Mammary epithelial cell (primary cell): ENCODE data around the gene NTN1.

Experiments
- CTCF ChIP-seq, 2 donors: IDR thresholded peaks in 1 of 2; conservative IDR thresholded peaks in 1 of 2; 2 replicates each; pipeline ENCODE4 v1.5.1; 2011 to 2012; ENCODE audit warnings: inconsistent platforms in 2 of 2, low read length in 2 of 2, mild to moderate bottlenecking in 2 of 2, control low read depth in 1 of 2, low read depth in 1 of 2; ENCODE audit not compliant: insufficient read depth in 1 of 2; ENCODE audit errors: extremely low read depth in 1 of 2
- EZH2 ChIP-seq: IDR thresholded peaks from 2 replicates; pipeline ENCODE4 v1.6.1; 2012; ENCODE audit warnings: low read length, inconsistent platforms, borderline replicate concordance

- no peak for TF ChIP-seq CTCF (conservative IDR thresholded peaks at IDR 0.05 in 1 of 2, IDR thresholded peaks at IDR 0.05 in 1 of 2; ENCODE audit: extremely low read depth in 1 of 2, insufficient read depth in 1 of 2, low read depth in 1 of 2, low read length in 2 of 2)
- no peak for TF ChIP-seq EZH2
These were observed 208.5 kb downstream of the NTN1 start for GRCh38 chr17:9229826-9230201.
